Stomach (tissue), 4 donors: ENCODE results near the gene GRHL3.

Experiments
- CTCF ChIP-seq, 7 experiments: fragments of 450-650 bp in 4 of 7; fragments of 200-600 bp in 3 of 7; sonication (generic) in 3 of 7; IDR thresholded peaks; one replicate each; pipeline ENCODE4 v1.5.1; 2016 to 2019; ENCODE audit warnings: antibody characterized with exemption in 7 of 7, control low read depth in 2 of 7, mild to moderate bottlenecking in 1 of 7
- EP300 ChIP-seq: sonication (generic); formaldehyde crosslinking; IDR thresholded peaks from one replicate; pipeline ENCODE4 v1.6.1; 2017; ENCODE audit warnings: antibody characterized with exemption
- POLR2A ChIP-seq, 4 donors: fragments of 450-650 bp; IDR thresholded peaks; one replicate each; pipeline ENCODE4 v1.6.1; 2016; ENCODE audit warnings: antibody characterized with exemption in 4 of 4, control low read depth in 2 of 4, mild to moderate bottlenecking in 1 of 4, moderate library complexity in 1 of 4
- POLR2AphosphoS5 ChIP-seq, 3 donors: sonication (generic); formaldehyde crosslinking; IDR thresholded peaks; one replicate each; pipeline ENCODE4 v1.6.1; 2016; ENCODE audit warnings: antibody characterized with exemption in 3 of 3

GRCh38 chr1:24379733-24380315, 60.7 kb downstream of the GRHL3 start:
- no peak for TF ChIP-seq CTCF (IDR thresholded peaks at IDR 0.05)
- TF ChIP-seq POLR2A (IDR thresholded peaks at IDR 0.05) = no peak
- no peak for TF ChIP-seq POLR2AphosphoS5 (IDR thresholded peaks at IDR 0.05)
- no peak for TF ChIP-seq EP300
